Astrocyte of the cerebellum (primary cell): Measurements from ENCODE around the gene SLC9A5.
A peak's percentile ranks its signal among the peaks of the same experiment; 100 is the strongest.

Source experiments
- DNase-seq: peaks from one replicate; pipeline ENCODE4 v3.0.0-alpha.2; 2011; ENCODE audit warnings: low read depth
- H3K4me3 ChIP-seq: 2 replicates; pipeline ENCODE4 v1.5.1; 2011; ENCODE audit warnings: mild to moderate bottlenecking, low read depth, low read length, moderate library complexity
- CTCF ChIP-seq: IDR thresholded peaks from 2 replicates; pipeline ENCODE4 v1.5.1; 2012; ENCODE audit warnings: low read length, low read depth, moderate library complexity, mild to moderate bottlenecking; ENCODE audit errors: missing control alignments
- in situ Hi-C: cut with HindIII; loops from 2 replicates; pipeline ENCODE4 v1.10.0; 2017; ENCODE audit warnings: low sequenced_read_pairs

Gene SLC9A5

DNA sequence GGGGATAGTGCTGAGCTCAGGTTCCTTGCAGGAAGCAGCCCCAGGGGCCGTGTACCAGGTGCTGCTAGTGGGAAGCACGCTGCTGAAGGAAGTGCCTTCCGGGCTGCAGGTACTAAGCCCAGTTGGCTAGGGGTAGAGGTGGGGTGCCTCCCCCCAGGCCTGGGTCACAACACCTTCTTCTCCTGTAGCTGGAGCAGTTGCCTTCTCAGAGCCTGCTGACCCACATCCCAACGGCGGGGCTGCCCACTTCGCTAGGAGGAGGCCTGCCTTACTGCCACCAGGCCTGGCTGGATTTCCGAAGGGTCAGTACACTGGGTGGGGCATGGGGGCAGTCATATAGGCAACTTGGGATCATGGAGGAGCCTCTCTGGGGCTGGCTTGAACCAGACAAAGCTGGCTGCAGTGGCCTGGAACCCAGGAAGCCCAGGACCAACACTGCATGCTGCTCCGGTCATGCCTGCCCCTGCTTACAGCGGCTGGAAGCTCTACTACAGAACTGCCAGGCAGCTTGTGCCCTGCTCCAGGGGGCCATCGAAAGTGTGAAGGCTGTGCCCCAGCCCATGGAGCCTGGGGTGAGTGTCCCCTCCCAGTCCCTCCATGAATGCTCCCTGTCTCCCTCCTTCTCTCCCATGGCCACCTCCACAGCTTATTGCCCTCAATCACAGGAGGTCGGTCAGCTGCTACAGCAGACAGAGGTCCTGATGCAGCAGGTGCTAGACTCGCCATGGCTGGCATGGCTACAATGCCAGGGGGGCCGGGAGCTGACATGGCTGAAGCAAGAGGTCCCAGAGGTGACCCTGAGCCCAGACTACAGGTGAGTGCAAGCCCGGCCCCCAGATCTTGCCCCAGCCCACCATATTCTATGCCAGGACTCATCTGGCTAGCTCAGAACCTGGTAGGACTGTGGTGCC, 33.0 kb downstream of the SLC9A5 start:
- DNase-seq = no peak
- H3K4me3 ChIP-seq = no peak overlapping the region
- no peak for TF ChIP-seq CTCF
- in situ Hi-C loops = loop anchor here (5.0 kb wide), 1 partner anchor 86 kb away; no protein-coding TSS in a partner anchor

- no peak overlapping the region for H3K4me3 ChIP-seq
- in situ Hi-C loops = loop anchor here (5.0 kb wide), 1 partner anchor 85 kb away; no protein-coding TSS in a partner anchor
- no peak for DNase-seq
- TF ChIP-seq CTCF = no peak
Observed at GRCh38 chr16:67282447-67282805, 33.6 kb downstream of the SLC9A5 start.

DNA sequence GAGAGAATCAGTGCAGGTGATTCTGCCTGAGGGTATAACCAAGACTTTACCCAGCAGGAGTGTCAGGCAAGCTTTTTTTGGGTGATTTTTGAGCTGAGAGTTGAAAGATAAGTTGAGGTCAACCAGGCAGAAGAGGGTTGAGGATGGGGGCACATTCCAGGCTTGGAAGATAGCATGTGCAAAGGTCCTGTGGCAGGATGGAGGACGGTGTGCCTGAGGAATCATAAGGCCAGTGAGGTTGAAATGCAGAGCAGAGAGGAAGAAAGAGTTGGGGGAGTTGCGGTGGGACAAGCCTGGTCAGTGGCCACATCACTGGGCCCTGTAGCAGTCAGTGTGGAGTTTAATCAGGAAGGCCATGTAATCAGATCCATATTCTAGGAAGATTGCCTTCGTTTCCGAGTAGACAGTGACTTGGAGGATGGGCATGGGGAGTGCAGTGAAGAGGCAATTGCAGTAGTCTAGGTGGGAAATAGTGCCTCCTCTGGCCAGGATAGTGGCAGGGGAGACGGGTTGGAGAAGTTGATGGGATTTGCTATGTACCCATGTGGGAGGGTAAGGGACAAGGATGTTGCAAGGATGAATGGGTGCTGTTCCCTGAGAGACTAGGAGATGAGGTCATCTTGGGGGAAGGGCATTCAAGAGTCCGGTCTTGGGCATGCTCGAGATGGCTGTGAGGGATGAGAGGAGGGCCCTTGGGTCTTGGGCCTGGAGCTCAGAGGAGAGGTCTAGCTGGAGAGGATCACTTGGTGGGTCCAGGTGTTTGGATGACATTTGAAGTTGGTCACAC, 34.5 kb downstream of the SLC9A5 start:
- DNase-seq = no peak
- in situ Hi-C loops = loop anchor here (5.0 kb wide), 1 partner anchor 84 kb away; no protein-coding TSS in a partner anchor
- no peak overlapping the region for H3K4me3 ChIP-seq
- no peak for TF ChIP-seq CTCF

DNA sequence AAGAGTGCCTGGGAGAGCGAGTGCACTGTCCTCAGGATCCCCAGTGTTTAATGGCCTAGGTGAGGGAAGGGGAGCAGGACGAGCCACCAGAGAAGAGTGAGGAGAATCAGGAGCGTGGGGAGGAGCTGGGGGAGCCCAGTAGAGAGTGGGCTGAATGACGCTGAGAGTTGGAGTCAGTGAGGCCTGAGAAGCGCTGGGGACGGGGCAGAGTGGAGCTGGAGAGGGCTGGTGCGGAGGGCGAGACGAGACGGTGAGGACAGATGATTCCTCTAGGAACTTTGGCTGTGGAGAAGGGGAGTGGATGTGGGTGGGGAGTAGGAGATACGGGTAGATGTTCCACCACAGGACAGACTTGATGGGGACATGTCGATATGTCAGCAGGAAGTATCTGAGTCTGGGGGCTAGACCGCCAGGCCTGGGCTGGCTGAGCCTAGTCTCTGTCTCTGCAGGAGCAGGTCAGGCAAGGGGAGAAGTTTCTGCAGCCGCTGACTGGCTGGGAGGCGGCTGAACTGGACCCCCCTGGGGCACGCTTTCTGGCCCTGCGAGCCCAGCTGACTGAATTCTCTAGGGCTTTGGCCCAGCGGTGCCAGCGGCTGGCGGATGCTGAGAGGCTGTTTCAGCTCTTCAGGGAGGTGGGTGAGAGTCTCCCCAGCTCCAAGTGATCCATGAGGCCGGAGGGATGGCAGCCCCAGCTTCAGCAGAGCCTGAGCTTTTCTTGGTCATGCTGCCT, 35.2 kb downstream of the SLC9A5 start:
- in situ Hi-C loops = loop anchor here (5.0 kb wide), 1 partner anchor 83 kb away; no protein-coding TSS in a partner anchor
- no peak overlapping the region for H3K4me3 ChIP-seq
- no peak for DNase-seq
- no peak for TF ChIP-seq CTCF

DNA sequence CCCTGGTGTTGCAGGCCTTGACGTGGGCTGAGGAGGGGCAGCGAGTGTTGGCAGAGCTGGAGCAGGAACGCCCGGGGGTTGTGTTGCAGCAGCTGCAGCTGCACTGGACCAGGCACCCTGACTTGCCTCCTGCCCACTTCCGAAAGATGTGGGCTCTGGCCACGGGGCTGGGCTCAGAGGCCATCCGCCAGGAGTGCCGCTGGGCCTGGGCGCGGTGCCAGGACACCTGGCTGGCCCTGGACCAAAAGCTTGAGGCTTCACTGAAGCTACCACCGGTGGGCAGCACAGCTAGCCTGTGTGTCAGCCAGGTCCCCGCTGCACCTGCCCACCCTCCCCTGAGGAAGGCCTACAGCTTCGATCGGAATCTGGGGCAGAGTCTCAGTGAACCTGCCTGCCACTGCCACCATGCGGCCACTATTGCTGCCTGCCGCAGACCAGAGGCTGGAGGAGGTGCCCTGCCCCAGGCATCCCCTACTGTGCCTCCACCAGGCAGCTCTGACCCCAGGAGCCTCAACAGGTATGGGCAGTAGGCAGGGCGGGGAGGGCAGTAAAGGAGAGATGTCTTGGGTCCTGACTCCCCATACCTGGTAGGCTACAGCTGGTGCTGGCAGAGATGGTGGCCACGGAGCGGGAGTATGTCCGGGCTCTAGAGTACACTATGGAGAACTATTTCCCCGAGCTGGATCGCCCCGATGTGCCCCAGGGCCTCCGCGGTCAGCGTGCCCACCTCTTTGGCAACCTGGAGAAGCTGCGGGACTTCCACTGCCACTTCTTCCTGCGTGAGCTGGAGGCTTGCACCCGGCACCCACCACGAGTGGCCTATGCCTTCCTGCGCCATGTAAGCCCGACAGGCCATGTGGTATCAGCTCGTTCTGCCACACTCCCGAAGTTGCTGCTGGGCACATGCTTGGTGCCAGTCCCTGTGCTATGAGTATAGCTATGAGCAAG, 36.2 kb downstream of the SLC9A5 start:
- no peak overlapping the region for H3K4me3 ChIP-seq
- in situ Hi-C loops = loop anchor here (5.0 kb wide), 1 partner anchor 82 kb away; no protein-coding TSS in a partner anchor
- DNase-seq = no peak
- peak; percentile 64 for TF ChIP-seq CTCF
